Anterior cingulate cortex (tissue), 58 donors: ENCODE data around the gene PDSS1.

Experiments used
- DNase-seq, 58 donors: peaks; one replicate each; lab custom pipeline; 2025; lab: John Stamatoyannopoulos, UW

Gene PDSS1

GRCh38 chr10:26792758-26793495, 95.4 kb downstream of the PDSS1 start:
- DNase-seq: peak in 1 of 58 donors; percentile 62
